Peyer's patch (tissue), 4 donors: Measurements from ENCODE around the gene CLCN4. TPM values are rescaled to one million over a fixed set of nuclear protein-coding genes. Genes with fewer than 3 reads are reported as not detected.

ENCODE experiments used
- DNase-seq, 3 donors: peaks; one replicate each; pipeline ENCODE4 v3.0.0-alpha.2; 2017 to 2019
- H3K27ac ChIP-seq, 4 donors: fragments of 200-600 bp; sonication (generic); one replicate each; pipeline ENCODE4 v1.5.1; 2016 to 2019
- H3K27me3 ChIP-seq, 2 donors: fragments of 200-600 bp; sonication (generic); one replicate each; pipeline ENCODE4 v1.5.1; 2019
- H3K36me3 ChIP-seq, 3 donors: fragments of 200-600 bp; sonication (generic); one replicate each; pipeline ENCODE4 v1.5.1; 2016 to 2019
- H3K4me1 ChIP-seq, 4 donors: fragments of 200-600 bp; sonication (generic); one replicate each; pipeline ENCODE4 v1.5.1; 2016 to 2019
- H3K4me3 ChIP-seq, 4 donors: fragments of 200-600 bp; sonication (generic); 1 replicate in 3 of 4; 2 replicates in 1 of 4; pipeline ENCODE4 v1.5.1; 2016 to 2019; ENCODE audit warnings: mild to moderate bottlenecking in 1 of 4
- H3K9me3 ChIP-seq, 4 donors: fragments of 200-600 bp; sonication (generic); one replicate each; pipeline ENCODE4 v1.5.1; 2016 to 2019; ENCODE audit warnings: mild to moderate bottlenecking in 1 of 4
- CTCF ChIP-seq, 6 experiments: fragments of 450-650 bp in 4 of 6; fragments of 200-600 bp in 2 of 6; sonication (generic) in 1 of 6; IDR thresholded peaks; one replicate each; pipeline ENCODE4 v1.5.1; 2017 to 2019; ENCODE audit warnings: antibody characterized with exemption in 6 of 6, mild to moderate bottlenecking in 3 of 6, moderate library complexity in 1 of 6
- POLR2A ChIP-seq, 2 donors: fragments of 450-650 bp; IDR thresholded peaks; one replicate each; pipeline ENCODE4 v1.5.1; 2017; ENCODE audit warnings: antibody characterized with exemption in 2 of 2, mild to moderate bottlenecking in 2 of 2, moderate library complexity in 2 of 2
- total RNA-seq, 4 donors: library from RNA; depleted of rRNA; stranded (reverse); fragments of >200 nt; gene quantifications; one replicate each; pipeline ENCODE4 v1.1.0, GENCODE V29; 2016

Gene CLCN4
- total RNA-seq, 4 donors from 2014 or later, result 0.35 to 4.3 (median 1.7) TPM; not detected in 1

GRCh38 chrX:10244915-10245622 lies 88.3 kb downstream of the CLCN4 start:
- no peak for DNase-seq
- H3K4me3 ChIP-seq, result no peak overlapping the region

DNA sequence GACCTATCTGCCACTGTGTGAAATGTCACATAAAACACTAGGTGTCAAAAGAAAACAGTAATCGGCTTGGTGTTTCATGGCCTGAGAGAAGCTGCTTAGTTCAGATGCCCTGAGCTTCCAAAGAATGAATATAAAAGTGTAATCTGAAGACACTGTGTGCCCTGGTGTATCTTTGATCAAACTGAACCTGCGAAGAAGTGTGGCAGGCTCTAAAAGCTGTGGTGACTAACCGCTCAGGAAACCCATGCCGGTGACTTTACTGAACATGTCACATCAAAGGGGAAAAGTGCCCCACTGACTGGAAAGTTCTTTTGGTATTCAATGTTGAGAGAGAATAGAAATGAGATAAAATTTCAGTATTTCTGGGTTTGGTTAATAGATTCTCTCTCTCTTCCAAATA lies 89.1 kb downstream of the CLCN4 start:
- DNase-seq, result no peak
- H3K4me3 ChIP-seq, result no peak overlapping the region
- H3K27me3 ChIP-seq, result no peaks in the 10 kb centered on the region
- no peaks in the 10 kb centered on the region for H3K9me3 ChIP-seq
- TF ChIP-seq CTCF (IDR thresholded peaks at IDR 0.05), result no peak
- TF ChIP-seq POLR2A (IDR thresholded peaks at IDR 0.05), result no peak
- H3K4me1 ChIP-seq, result no peaks in the 10 kb centered on the region
- H3K36me3 ChIP-seq, result no peaks in the 10 kb centered on the region
- no peak overlapping the region for H3K27ac ChIP-seq

More at GRCh38 chrX:10244915-10245622, 88.3 kb downstream of the CLCN4 start:
- Histone ChIP-seq H3K9me3 (no peaks in the 10 kb centered on the region), H3K27me3 (no peaks in the 10 kb centered on the region), H3K36me3 (no peaks in the 10 kb centered on the region), H3K4me1 (no peaks in the 10 kb centered on the region), H3K27ac (no peak overlapping the region)
- no peak for TF ChIP-seq POLR2A (IDR thresholded peaks at IDR 0.05)
- no peak for TF ChIP-seq CTCF (IDR thresholded peaks at IDR 0.05)

- no peak for TF ChIP-seq CTCF (IDR thresholded peaks at IDR 0.05)
- TF ChIP-seq POLR2A (IDR thresholded peaks at IDR 0.05), result no peak
- no peaks in the 10 kb centered on the region for H3K36me3 ChIP-seq
- no peaks in the 10 kb centered on the region for H3K4me1 ChIP-seq
- H3K27ac ChIP-seq, result no peak overlapping the region
- no peaks in the 10 kb centered on the region for H3K27me3 ChIP-seq
- no peak overlapping the region for H3K4me3 ChIP-seq
- no peaks in the 10 kb centered on the region for H3K9me3 ChIP-seq
- no peak for DNase-seq
Measured at GRCh38 chrX:10246297-10246696, 89.5 kb downstream of the CLCN4 start.

DNA sequence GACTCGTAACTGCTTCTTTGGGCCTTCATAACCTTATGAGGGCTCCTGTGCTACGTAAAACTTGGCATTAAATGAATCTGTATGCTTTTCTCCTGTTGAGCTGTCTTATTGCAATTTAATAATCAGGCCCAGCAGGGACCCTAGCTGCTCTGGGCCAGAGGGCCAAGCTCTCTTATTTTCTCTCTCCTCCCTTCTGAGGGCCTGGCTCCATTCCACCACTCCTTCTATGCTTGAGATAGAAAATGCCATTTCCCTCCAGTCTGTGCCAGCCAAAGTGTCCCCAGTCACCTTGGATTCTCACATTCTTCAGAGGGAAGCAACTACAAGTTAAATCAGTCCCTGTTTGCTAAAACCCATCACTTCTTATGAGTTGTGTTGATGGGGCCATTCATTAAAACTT lies 90.1 kb downstream of the CLCN4 start:
- Histone ChIP-seq H3K4me1 (no peaks in the 10 kb centered on the region), H3K9me3 (no peaks in the 10 kb centered on the region), H3K4me3 (no peak overlapping the region), H3K36me3 (no peaks in the 10 kb centered on the region), H3K27me3 (no peaks in the 10 kb centered on the region), H3K27ac (no peak overlapping the region)
- TF ChIP-seq POLR2A (IDR thresholded peaks at IDR 0.05), result no peak
- TF ChIP-seq CTCF (IDR thresholded peaks at IDR 0.05), result no peak
- DNase-seq, result no peak

GRCh38 chrX:10254739-10255138 lies 98.0 kb downstream of the CLCN4 start:
- H3K36me3 ChIP-seq, result no peaks in the 10 kb centered on the region
- DNase-seq, result no peak
- TF ChIP-seq CTCF (IDR thresholded peaks at IDR 0.05) (peak in 3 of 6 experiments; percentile 26 to 27 (median 27)), POLR2A (IDR thresholded peaks at IDR 0.05) (no peak)

More at GRCh38 chrX:10254739-10255138, 98.0 kb downstream of the CLCN4 start:
- H3K9me3 ChIP-seq, result no peaks in the 10 kb centered on the region
- no peaks in the 10 kb centered on the region for H3K27me3 ChIP-seq
- no peak overlapping the region for H3K4me3 ChIP-seq
- H3K27ac ChIP-seq, result no peak overlapping the region
- no peaks in the 10 kb centered on the region for H3K4me1 ChIP-seq
